K562 (cell line): ENCODE data around the gene TNFSF9. TPM values are rescaled to one million over a fixed set of nuclear protein-coding genes. Genes with fewer than 3 reads are reported as not detected.
A peak's percentile ranks its signal among the peaks of the same experiment; 100 is the strongest.

Source experiments
- BCLAF1 ChIP-seq, 2 experiments: fragments of 450-650 bp in 1 of 2; IDR thresholded peaks; 2 replicates each; pipeline ENCODE4 v1.6.1; 2011 to 2017; ENCODE audit warnings: low read depth in 2 of 2, antibody characterized with exemption in 1 of 2, borderline replicate concordance in 1 of 2, low read length in 1 of 2, mild to moderate bottlenecking in 1 of 2, mixed read lengths in 1 of 2; ENCODE audit not compliant: control insufficient read depth in 1 of 2
- CREB5 ChIP-seq: fragments of 250-450 bp; sonication (Bioruptor Pico); IDR thresholded peaks from 2 replicates; pipeline ENCODE4 v1.5.0; 2020; ENCODE audit warnings: mild to moderate bottlenecking
- CREM ChIP-seq: IDR thresholded peaks from 2 replicates; pipeline ENCODE4 v1.6.1; 2014; ENCODE audit warnings: antibody characterized with exemption, low read depth
- GTF2E2 ChIP-seq: fragments of 200-800 bp; sonication (Bioruptor generic); IDR thresholded peaks from 2 replicates; pipeline ENCODE4 v1.6.1; 2016; ENCODE audit warnings: missing genetic modification characterization, missing compliant biosample characterization
- MAZ ChIP-seq, 2 experiments: fragments of 450-650 bp in 1 of 2; sonication (generic) in 1 of 2; formaldehyde crosslinking; IDR thresholded peaks in 1 of 2; conservative IDR thresholded peaks in 1 of 2; 2 replicates each; pipeline versions ENCODE4 v1.4.0 to v1.5.0; 2020; ENCODE audit warnings: mild to moderate bottlenecking in 1 of 2, missing genetic modification reagents in 1 of 2
- RUNX1 ChIP-seq: sonication (generic); IDR thresholded peaks from 2 replicates; pipeline ENCODE4 v1.6.1; 2016; ENCODE audit warnings: antibody characterized with exemption, low read depth
- THRA ChIP-seq: fragments of 450-650 bp; IDR thresholded peaks from 2 replicates; pipeline ENCODE4 v1.6.1; 2017; ENCODE audit warnings: mild to moderate bottlenecking, moderate library complexity
- ZFX ChIP-seq: sonication (generic); formaldehyde crosslinking; IDR thresholded peaks from 2 replicates; pipeline ENCODE4 v1.8.0; 2022; ENCODE audit warnings: mild to moderate bottlenecking, missing genetic modification reagents, moderate library complexity
- polyA plus RNA-seq, 8 experiments: library from polyadenylated mRNA; depleted of rRNA in 4 of 8; stranded (reverse) in 5 of 8; unstranded in 3 of 8; fragments of >200 nt; fragmentation: Nextera tagmentation in 2 of 8; fragmentation: Illumina TruSeq in 1 of 8; extraction: Ambion mirVana in 2 of 8; extraction: Trizol in 1 of 8; gene quantifications; 2 replicates each; pipeline versions ENCODE4 v1.2.1 to v1.2.3, GENCODE V29; 2011 to 2014; ENCODE audit warnings: inconsistent platforms in 1 of 8, missing spikeins in 1 of 8
- total RNA-seq, 7 experiments: library from RNA; depleted of rRNA in 6 of 7; stranded (reverse); fragments of >200 nt in 6 of 7; fragmentation: Illumina TruSeq in 2 of 7; extraction: Trizol in 2 of 7; gene quantifications; 2 replicates each; pipeline versions ENCODE4 v1.2.1 to v1.2.3, GENCODE V29; 2011 to 2021; ENCODE audit warnings: low replicate concordance in 1 of 7

Gene TNFSF9
- total and polyA plus RNA-seq, 9 of the 15 experiments (the other 6 are each of a cell fraction or from before 2014, with no cell fraction given), result 1.4 to 17.9 (median 6.5) TPM

GRCh38 chr19:6501740-6502648 lies 28.8 kb upstream of the TNFSF9 start, which contains the start of gene TUBB4A (continued):
- TF ChIP-seq GTF2E2, result no peak
- peak; percentile 33; the same call in 1 of the 2 replicates for TF ChIP-seq ZFX (CRISPR knock-in tag)
- TF ChIP-seq RUNX1, result no peak
- 0 out of 4 replicates have a peak, but pooled peaks of 1 of the 2 experiments have one; percentile 24 for TF ChIP-seq MAZ (CRISPR knock-in tag; conservative IDR thresholded peaks at IDR 0.05 in 1 of 2, IDR thresholded peaks at IDR 0.05 in 1 of 2)
- no peak for TF ChIP-seq THRA
- TF ChIP-seq CREM, result peak; percentile 35; the same call in 1 of the 2 replicates
- TF ChIP-seq BCLAF1 (IDR thresholded peaks at IDR 0.05; ENCODE audit: borderline replicate concordance in 1 of 2, control insufficient read depth in 1 of 2, low read depth in 2 of 2, low read length in 1 of 2), result no peak
- TF ChIP-seq CREB5, result no peak
- TF ChIP-seq, all 486 proteins: peak for 19
